ENCODE measurements around the gene C22orf42.
"Not testable (repeated sequence)": the region's sequence is repeated elsewhere in the genome, so short reads cannot be mapped to it uniquely, and the experiment has no call there.

C22orf42 gene, protein sequence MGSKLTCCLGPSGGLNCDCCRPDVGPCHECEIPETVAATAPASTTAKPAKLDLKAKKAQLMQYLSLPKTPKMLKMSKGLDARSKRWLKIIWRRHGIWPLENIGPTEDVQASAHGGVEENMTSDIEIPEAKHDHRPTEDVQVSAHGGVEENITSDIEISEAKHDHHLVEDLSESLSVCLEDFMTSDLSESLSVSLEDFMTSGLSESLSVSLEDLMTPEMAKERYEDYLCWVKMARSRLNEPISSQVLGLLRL

GRCh38 chr22:32158712-32159533 lies at the start of gene C22orf42:
Gene C22orf42 (minus strand): TSS chr22:32159303. CDS start chr22:32159215, 88 bp downstream.
- DNase-seq: no peak

DNA sequence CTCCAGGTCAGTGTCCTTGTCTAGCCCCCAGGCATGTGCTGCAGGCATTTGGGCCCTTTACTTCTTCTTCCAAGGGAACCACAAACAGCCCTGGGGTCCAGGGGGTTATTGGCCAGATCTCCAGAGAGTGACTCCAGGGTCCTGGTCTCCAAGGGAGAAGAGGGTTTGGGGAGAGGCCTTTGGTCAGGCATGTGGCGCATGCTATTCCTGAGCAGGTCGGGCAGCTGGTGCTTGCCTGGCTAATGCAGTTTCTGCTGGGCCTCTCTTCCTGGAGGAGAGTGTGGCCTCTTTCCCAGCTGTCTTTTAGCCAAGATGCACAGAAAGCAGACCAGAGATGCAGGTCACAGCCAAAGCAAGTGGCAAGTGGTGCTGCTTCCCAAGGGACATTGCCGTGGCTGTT lies 49.6 kb upstream of the C22orf42 start:
- DNase-seq: no peak

- no peak for DNase-seq
These were observed 48.9 kb upstream of the C22orf42 start for GRCh38 chr22:32207971-32208480.

DNA sequence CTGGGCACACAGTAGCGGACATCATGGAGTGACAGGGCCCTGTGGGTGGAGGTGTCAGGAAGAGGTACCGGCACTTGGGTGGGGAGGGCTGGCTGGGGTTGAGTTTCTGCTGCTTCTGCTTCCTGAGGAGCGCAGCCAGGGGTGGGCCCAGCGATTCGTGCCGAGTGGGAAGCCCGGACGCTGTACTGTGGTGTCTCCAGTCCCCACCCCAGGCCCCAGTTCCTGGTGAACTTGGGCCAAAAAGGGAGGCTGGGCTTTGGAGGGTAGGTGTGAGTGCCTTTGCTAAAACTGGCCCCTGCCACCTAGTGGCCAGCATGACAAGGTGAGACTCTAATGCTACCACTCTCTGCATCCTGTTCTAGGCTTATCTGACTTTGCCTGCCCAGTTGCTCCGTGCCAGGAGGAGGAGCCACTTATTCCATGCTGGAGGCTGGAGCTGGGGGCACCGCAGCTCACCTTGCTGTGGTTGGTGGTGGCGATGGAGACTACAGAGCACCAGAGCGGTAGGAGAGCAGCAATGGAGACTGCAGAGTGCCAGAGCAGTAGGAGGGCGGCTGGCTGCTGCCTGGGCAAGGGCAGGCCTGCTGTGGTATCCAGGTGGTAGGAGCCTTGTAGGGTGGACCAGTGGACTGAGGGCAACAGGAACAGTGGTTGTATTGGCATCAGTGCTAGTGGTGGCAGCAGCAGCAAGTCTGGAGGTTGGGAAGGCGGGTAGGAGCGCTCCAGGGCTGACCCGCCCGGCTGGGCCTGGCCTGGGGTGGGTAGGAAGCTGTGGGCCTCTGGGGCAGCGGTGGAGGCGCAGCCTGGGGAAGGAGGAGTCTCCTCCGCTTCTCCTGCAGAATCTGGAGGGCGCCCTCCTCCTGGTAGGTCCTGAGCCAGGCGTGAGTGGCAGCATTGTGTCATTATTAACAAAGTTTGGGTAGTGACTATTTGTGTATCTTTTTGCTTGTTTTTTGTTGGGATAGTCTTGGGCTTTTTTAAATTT lies 48.0 kb upstream of the C22orf42 start:
- DNase-seq: peak; percentile 33 to 47

GRCh38 chr22:32205974-32206773 lies 47.1 kb upstream of the C22orf42 start:
- DNase-seq: no peak

GRCh38 chr22:32204856-32205722 lies 46.0 kb upstream of the C22orf42 start, which contains the start of gene RFPL2:
Gene RFPL2 (minus strand): TSS chr22:32205073. CDS start chr22:32202451, 2,622 bp downstream.
- peak in 1 of 2 experiments; percentile 21 for DNase-seq

DNA sequence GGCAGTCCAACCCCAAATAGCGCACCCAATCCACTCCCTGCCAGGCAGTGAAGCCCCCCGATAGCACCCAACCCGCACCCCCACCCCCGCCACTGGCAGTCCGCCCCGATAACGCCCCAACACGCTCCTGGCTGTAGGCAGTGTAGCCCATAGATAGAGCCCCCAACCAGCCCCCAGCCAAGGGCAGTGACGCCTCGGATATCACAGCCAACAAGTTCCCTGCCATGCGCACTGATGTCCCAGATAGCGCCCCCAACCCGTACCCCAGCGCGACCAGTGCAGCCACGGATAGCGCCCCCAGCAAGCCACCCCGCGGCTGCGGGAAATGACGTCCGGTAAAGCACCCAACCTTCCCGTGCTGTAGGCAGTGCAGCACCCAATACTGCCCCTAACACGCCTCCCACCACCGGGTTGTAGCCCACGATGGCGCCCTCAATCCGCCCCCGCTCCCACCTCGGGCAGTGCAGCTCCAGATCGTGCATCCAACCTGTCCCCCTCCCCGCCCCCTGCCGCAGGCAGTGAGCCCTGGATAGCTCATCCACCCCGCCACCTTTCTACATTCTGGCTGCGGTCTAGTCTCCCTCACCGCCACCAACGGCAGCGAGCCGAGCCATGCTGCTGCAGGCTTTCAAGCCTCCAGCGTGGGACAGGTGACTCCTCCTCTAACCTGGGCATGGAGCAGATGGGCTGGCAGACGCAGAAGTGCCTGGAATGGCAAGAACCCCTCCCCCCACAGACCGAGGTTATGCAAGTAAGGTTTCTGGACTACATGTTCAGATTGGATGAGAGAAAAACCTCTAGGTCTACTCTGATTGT lies 45.1 kb upstream of the C22orf42 start:
- no peak for DNase-seq

GRCh38 chr22:32203181-32204039 lies 44.3 kb upstream of the C22orf42 start:
- no peak for DNase-seq

DNA sequence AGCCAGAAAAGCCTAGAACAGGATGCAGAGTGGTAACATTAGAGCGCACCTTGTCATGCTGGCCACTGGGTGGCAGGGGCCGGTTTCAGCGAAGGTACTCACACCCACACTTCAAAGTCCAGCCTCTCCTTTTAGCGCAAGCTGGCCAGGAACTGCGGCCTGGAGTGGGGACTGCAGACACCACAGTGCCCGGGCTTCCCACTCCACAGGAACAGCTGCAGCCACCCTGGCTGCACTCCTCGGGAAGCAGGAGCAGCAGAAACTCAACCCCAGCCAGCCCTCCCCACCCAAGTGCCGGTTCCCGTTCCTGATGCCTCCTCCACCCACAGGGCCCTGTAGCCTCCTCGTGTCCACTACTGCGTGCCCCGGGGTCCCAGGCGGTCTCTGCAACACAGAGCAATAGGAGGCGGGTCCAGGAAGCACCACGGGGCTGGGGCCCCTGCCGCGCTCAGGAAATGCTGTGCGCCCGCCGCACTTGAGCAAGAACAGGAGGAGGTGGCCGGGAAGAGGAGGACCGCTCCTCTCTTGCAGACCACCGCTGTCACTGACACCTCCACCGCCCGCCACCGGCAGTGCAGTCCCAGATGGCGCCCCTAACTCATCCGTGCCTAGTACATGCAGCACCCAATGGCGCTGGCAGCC lies 43.6 kb upstream of the C22orf42 start:
- peak; percentile 26 to 42 for DNase-seq

GRCh38 chr22:32202161-32202538 lies 43.0 kb upstream of the C22orf42 start:
- no peak for DNase-seq

- DNase-seq: no peak
These were observed 41.6 kb upstream of the C22orf42 start for GRCh38 chr22:32200752-32201151.

DNA sequence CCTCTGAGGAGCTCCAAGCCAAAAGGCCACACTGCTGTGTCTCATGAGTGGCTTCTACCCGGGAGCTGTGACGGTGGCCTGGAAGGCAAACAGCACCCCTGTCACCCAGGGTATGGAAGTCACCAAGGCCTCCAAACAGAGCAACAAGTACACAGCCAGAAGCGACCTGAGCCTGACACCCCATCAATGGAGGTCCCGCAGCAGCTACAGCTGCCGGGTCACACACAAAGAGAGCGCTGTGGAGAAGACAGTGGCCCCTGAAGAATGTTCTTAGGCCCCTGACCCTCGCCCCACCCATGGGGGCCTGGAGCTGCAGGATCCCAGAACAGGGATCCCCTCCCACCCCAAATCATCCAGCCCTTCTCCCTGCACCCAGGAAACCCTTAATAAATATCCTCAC lies 40.9 kb upstream of the C22orf42 start:
- DNase-seq: no peak

DNA sequence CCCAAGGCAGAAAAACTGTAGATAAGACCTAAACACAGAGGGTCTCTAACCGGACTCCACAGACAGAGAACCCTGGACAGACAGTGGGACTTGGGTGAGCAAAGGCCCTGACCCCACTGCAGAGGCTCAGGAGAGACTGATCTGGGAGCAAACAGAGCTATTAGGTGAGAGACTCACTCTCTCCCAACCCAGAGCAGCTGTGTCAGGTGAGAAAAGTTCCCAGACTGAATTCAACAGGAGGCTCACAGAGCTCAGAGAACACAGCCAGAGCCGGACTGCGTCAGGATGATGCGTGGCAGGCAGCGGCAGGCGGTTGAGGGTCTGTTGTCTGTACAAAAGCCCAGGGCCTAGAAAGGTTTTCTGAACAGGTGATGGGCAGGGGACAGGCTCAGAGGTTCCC lies 40.2 kb upstream of the C22orf42 start:
- DNase-seq: no peak

GRCh38 chr22:32197553-32198226 lies 38.6 kb upstream of the C22orf42 start:
- not testable (repeated sequence) for DNase-seq

- DNase-seq: not testable (repeated sequence)
These were observed 36.8 kb upstream of the C22orf42 start for GRCh38 chr22:32195900-32196299.

- DNase-seq: not testable (repeated sequence)
These were observed 34.2 kb upstream of the C22orf42 start for GRCh38 chr22:32193346-32193745.

- not testable (repeated sequence) for DNase-seq
These were observed 31.9 kb upstream of the C22orf42 start for GRCh38 chr22:32191021-32191420.

DNA sequence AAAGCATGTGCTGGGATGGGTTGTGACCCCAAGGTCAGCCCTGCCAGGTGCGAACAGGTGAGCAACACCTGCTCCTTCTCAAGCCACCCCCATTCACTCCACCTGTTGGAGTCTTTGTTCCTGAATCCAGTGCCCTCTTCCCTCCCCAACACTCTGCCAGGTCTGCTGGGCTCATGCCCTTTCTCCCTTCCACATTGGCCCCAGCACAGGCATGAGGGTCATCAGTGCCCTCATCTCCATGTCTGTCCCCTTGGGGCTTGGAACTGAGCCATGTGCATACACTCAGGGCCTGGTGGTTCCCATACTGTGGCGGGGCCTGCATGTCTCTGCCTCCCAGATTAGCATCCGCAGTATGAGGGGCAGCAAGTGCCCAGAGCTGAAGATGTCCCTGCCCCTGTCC lies 26.7 kb upstream of the C22orf42 start:
- DNase-seq: no peak

All from activated CD4-positive, alpha-beta T cell treated with anti-CD3 and anti-CD28 coated beads, Interleukin-2, amount 50 U/mL, for 48 hours (primary cell).